ENCODE measurements around the gene TRIM2.

The TRIM2 gene

GRCh38 chr4:153318696-153319320 lies 114.6 kb downstream of the TRIM2 start:
- H3K4me3 ChIP-seq (ENCODE audit: low read depth, low read length) = no peak overlapping the region
- DNase-seq (ENCODE audit: low read depth) = peak; percentile 45
- TF ChIP-seq, protein P1, sequence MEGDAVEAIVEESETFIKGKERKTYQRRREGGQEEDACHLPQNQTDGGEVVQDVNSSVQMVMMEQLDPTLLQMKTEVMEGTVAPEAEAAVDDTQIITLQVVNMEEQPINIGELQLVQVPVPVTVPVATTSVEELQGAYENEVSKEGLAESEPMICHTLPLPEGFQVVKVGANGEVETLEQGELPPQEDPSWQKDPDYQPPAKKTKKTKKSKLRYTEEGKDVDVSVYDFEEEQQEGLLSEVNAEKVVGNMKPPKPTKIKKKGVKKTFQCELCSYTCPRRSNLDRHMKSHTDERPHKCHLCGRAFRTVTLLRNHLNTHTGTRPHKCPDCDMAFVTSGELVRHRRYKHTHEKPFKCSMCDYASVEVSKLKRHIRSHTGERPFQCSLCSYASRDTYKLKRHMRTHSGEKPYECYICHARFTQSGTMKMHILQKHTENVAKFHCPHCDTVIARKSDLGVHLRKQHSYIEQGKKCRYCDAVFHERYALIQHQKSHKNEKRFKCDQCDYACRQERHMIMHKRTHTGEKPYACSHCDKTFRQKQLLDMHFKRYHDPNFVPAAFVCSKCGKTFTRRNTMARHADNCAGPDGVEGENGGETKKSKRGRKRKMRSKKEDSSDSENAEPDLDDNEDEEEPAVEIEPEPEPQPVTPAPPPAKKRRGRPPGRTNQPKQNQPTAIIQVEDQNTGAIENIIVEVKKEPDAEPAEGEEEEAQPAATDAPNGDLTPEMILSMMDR (IDR thresholded peaks at IDR 0.05; ENCODE audit: insufficient read depth, low read depth, low read length, missing control alignments) = peak; percentile 73

- DNase-seq (ENCODE audit: low read depth) = no peak
- no peak overlapping the region for H3K4me3 ChIP-seq (ENCODE audit: low read depth, low read length)
- TF ChIP-seq, protein P1 (IDR thresholded peaks at IDR 0.05; ENCODE audit: insufficient read depth, low read depth, low read length, missing control alignments) = no peak
Observed at GRCh38 chr4:153322791-153323190, 118.5 kb downstream of the TRIM2 start.

GRCh38 chr4:153324046-153324445 lies 119.8 kb downstream of the TRIM2 start:
- no peak overlapping the region for H3K4me3 ChIP-seq (ENCODE audit: low read depth, low read length)
- TF ChIP-seq, protein P1 (IDR thresholded peaks at IDR 0.05; ENCODE audit: insufficient read depth, low read depth, low read length, missing control alignments) = no peak
- DNase-seq (ENCODE audit: low read depth) = no peak

DNA sequence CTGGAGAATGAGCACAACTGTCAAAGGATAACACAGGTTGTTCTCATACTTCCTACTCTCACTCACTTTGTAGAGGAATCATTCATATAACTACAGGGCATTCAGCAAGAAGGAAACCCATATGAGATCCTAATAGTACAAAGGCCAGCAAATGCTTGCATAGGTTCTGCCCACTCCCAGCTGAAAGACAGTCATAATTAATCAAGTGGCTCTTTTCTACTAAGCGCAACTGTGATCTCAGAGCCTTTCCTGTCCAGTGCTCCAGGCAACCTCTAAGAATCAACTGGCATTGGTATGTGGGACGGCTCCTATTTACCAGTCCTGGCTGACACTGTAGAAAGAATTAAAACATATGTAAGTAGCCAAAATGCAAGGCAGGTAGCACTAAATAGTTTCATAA lies 121.3 kb downstream of the TRIM2 start:
- DNase-seq (ENCODE audit: low read depth) = no peak
- TF ChIP-seq, protein P1 (IDR thresholded peaks at IDR 0.05; ENCODE audit: insufficient read depth, low read depth, low read length, missing control alignments) = no peak
- H3K4me3 ChIP-seq (ENCODE audit: low read depth, low read length) = no peak overlapping the region

- TF ChIP-seq, protein P1 (IDR thresholded peaks at IDR 0.05; ENCODE audit: insufficient read depth, low read depth, low read length, missing control alignments) = no peak
- no peak for DNase-seq (ENCODE audit: low read depth)
Observed at GRCh38 chr4:153326513-153326912, 122.3 kb downstream of the TRIM2 start.

DNA sequence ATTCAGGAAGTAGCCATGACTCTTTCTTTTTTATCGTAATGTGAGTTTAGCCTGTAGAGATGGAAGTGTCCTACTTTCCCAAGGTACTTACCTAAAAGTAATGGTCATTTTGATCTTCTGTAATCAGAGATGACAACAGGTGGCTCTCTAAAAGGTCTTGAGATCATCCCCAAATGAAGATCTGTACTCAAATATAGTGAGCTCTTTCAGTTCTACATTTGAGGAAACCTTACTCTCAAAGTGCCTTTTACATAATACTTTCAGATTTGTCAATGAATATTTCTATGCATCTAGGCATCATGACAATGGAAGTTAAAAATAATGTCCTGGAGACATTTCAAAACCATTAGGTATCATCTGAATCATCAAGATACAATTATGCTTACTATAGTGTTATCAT lies 123.0 kb downstream of the TRIM2 start:
- H3K4me3 ChIP-seq (ENCODE audit: low read depth, low read length) = no peak overlapping the region
- DNase-seq (ENCODE audit: low read depth) = no peak
- TF ChIP-seq, protein P1 (IDR thresholded peaks at IDR 0.05; ENCODE audit: insufficient read depth, low read depth, low read length, missing control alignments) = no peak

More at GRCh38 chr4:153326513-153326912, 122.3 kb downstream of the TRIM2 start:
- no peak overlapping the region for H3K4me3 ChIP-seq (ENCODE audit: low read depth, low read length)

- H3K4me3 ChIP-seq (ENCODE audit: low read depth, low read length) = no peak overlapping the region
- DNase-seq (ENCODE audit: low read depth) = no peak
- TF ChIP-seq, protein P1 (IDR thresholded peaks at IDR 0.05; ENCODE audit: insufficient read depth, low read depth, low read length, missing control alignments) = no peak
Observed at GRCh38 chr4:153332936-153333335, 128.7 kb downstream of the TRIM2 start.
